H1 (cell line): ENCODE measurements around the gene RTCA. TPM values are rescaled to one million over a fixed set of nuclear protein-coding genes. Genes with fewer than 3 reads are reported as not detected.

Experiments used
- BACH1 ChIP-seq: IDR thresholded peaks from 2 replicates; pipeline ENCODE4 v1.6.1; 2012; ENCODE audit warnings: low read length, improper control_type of control experiment
- BCL11A ChIP-seq, 2 experiments: IDR thresholded peaks; one replicate each; pipeline ENCODE4 v1.6.1; 2011; ENCODE audit warnings: low read depth in 2 of 2, low read length in 2 of 2, mild to moderate bottlenecking in 2 of 2
- CEBPB ChIP-seq: IDR thresholded peaks from 2 replicates; pipeline ENCODE4 v1.6.1; 2012; ENCODE audit warnings: low read depth, low read length
- CHD1 ChIP-seq: IDR thresholded peaks from 2 replicates; pipeline ENCODE4 v1.6.1; 2012; ENCODE audit warnings: low read depth, low read length, improper control_type of control experiment
- CHD2 ChIP-seq: IDR thresholded peaks from 2 replicates; pipeline ENCODE4 v1.6.1; 2012; ENCODE audit warnings: low read length, improper control_type of control experiment
- CTBP2 ChIP-seq: IDR thresholded peaks from 2 replicates; pipeline ENCODE4 v1.7.0; 2011; ENCODE audit warnings: borderline replicate concordance, mild to moderate bottlenecking, moderate library complexity, mixed read lengths, low read length; ENCODE audit not compliant: insufficient read depth, insufficient read length
- EGR1 ChIP-seq: IDR thresholded peaks from 2 replicates; pipeline ENCODE4 v1.6.1; 2011; ENCODE audit warnings: low read depth, low read length, borderline replicate concordance
- FOSL1 ChIP-seq: IDR thresholded peaks from 2 replicates; pipeline ENCODE4 v1.6.1; 2011; ENCODE audit warnings: mild to moderate bottlenecking, low read depth, low read length, moderate library complexity; ENCODE audit not compliant: insufficient read depth
- GTF2F1 ChIP-seq: IDR thresholded peaks from 2 replicates; pipeline ENCODE4 v1.6.1; 2012; ENCODE audit warnings: low read depth, low read length, improper control_type of control experiment, borderline replicate concordance
- HDAC2 ChIP-seq, 2 experiments: fragments of 300-600 bp in 1 of 2; sonication (generic) in 1 of 2; IDR thresholded peaks; 2 replicates each; pipeline ENCODE4 v1.6.1; 2011 to 2012; ENCODE audit warnings: low read depth in 2 of 2, low read length in 2 of 2, mild to moderate bottlenecking in 2 of 2, moderate library complexity in 2 of 2, borderline replicate concordance in 1 of 2, inconsistent platforms in 1 of 2
- MAFK ChIP-seq: IDR thresholded peaks from 2 replicates; pipeline ENCODE4 v1.6.1; 2012; ENCODE audit warnings: low read depth, mild to moderate bottlenecking, improper control_type of control experiment, low read length
- NRF1 ChIP-seq: IDR thresholded peaks from 2 replicates; pipeline ENCODE4 v1.6.1; 2011; ENCODE audit warnings: mild to moderate bottlenecking, low read depth, low read length, improper control_type of control experiment
- PHF8 ChIP-seq: fragments of 200-600 bp; sonication (generic); conservative IDR thresholded peaks from 2 replicates; pipeline ENCODE4 v1.7.1; 2012; ENCODE audit warnings: low read depth, mild to moderate bottlenecking, inconsistent platforms, low read length, moderate library complexity
- POLR2A ChIP-seq, 2 experiments: IDR thresholded peaks; 1 replicate in 1 of 2; 2 replicates in 1 of 2; pipeline ENCODE4 v1.6.1; 2011; ENCODE audit warnings: low read depth in 2 of 2, low read length in 2 of 2, mild to moderate bottlenecking in 2 of 2; ENCODE audit errors: control extremely low read depth in 1 of 2
- POU5F1 ChIP-seq: IDR thresholded peaks from 2 replicates; pipeline ENCODE4 v1.6.1; 2011; ENCODE audit warnings: low read depth, mild to moderate bottlenecking, low read length, moderate library complexity
- RFX5 ChIP-seq: IDR thresholded peaks from 2 replicates; pipeline ENCODE4 v1.6.1; 2011; ENCODE audit warnings: low read depth, low read length, improper control_type of control experiment, borderline replicate concordance
- RXRA ChIP-seq: IDR thresholded peaks from 2 replicates; pipeline ENCODE4 v1.6.1; 2011; ENCODE audit warnings: low read depth, mild to moderate bottlenecking, low read length, moderate library complexity; ENCODE audit not compliant: insufficient read depth
- SAP30 ChIP-seq: fragments of 300-600 bp; sonication (generic); IDR thresholded peaks from 2 replicates; pipeline ENCODE4 v1.7.1; 2012; ENCODE audit warnings: low read length, moderate library complexity, mild to moderate bottlenecking, inconsistent platforms; ENCODE audit not compliant: insufficient read depth, insufficient replicate concordance
- SP1 ChIP-seq: IDR thresholded peaks from 2 replicates; pipeline ENCODE4 v1.6.1; 2011; ENCODE audit warnings: low read depth, low read length
- SP2 ChIP-seq: IDR thresholded peaks from 2 replicates; pipeline ENCODE4 v1.6.1; 2012; ENCODE audit warnings: mild to moderate bottlenecking, low read length, inconsistent platforms
- SP4 ChIP-seq: IDR thresholded peaks from 2 replicates; pipeline ENCODE4 v1.6.1; 2012; ENCODE audit warnings: low read length, inconsistent platforms
- TAF1 ChIP-seq: IDR thresholded peaks from 2 replicates; pipeline ENCODE4 v1.6.1; 2011; ENCODE audit warnings: mild to moderate bottlenecking, low read depth, low read length
- TAF7 ChIP-seq: optimal IDR thresholded peaks from 2 replicates; pipeline ENCODE3; 2011; ENCODE audit warnings: low read depth, mild to moderate bottlenecking, inconsistent platforms, low read length, moderate library complexity, borderline replicate concordance
- polyA plus RNA-seq, 7 experiments: library from polyadenylated mRNA; depleted of rRNA in 3 of 7; stranded (reverse) in 5 of 7; unstranded in 2 of 7; fragments of >200 nt in 5 of 7; fragments of 200-250 nt in 2 of 7; gene quantifications; 1 replicate in 5 of 7; 2 replicates in 1 of 7; 4 replicates in 1 of 7; pipeline versions ENCODE4 v1.2.1 to v1.2.3, GENCODE V29; 2011 to 2013; ENCODE audit warnings: missing spikeins in 2 of 7, mixed read lengths in 2 of 7
- total RNA-seq: library from RNA; stranded (reverse); fragmentation: NEBNext Ultra II Directional; extraction: Animal tissue kit (Norgen Biotek cat#: 25700); gene quantifications from 2 replicates; pipeline ENCODE4 v1.2.1, GENCODE V29; 2021
- TF ChIP-seq, protein P1 (sequence below): IDR thresholded peaks from 2 replicates; pipeline ENCODE4 v1.6.1; 2011; ENCODE audit warnings: low read length, improper control_type of control experiment

RTCA gene
- total and polyA plus RNA-seq, 2 of the 8 experiments (the other 6 are each of a cell fraction or from before 2014, with no cell fraction given): 13.8 to 31.6 TPM

DNA sequence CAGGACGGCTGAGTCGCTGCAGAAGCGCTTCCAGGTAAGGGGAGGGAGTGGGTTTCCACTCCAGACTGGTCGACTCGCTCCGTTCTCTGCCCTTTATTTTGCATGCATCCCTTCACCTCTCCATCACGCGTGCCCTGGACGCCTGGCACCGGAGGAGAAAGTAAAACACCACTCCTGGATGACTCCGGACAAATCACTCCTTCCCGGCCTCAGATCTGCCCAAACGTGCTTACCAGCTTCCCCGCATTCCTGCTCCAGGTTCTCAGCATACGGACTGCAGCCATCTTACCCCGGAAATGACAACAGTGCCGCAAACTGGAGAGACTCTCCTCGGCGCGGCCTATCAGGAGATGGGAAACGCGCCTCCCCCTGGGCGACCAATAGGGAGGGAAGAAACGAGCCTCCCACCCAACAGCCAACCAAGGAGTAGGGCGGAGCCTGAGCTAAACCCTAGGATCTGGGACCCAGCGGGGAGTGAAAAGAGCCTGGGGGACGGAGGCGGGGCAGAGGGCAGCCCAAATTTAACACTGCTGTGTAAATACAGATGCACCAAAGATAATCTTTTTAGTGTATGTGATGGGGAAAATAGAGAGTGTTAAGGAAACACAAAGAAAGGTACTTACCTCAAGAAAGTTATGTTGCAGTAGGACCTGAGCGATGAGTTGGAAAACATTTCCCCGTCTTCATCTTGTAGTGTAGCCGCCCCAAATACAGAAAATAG, 16.3 kb upstream of the RTCA start, which contains the start of gene DBT (continued):
- TF ChIP-seq BACH1 (peak; percentile 18; the same call in 1 of the 2 replicates), GTF2F1 (peak; percentile 80; the same call in 1 of the 2 replicates), CEBPB (no peak), CTBP2 (no peak), TAF1 (peak; percentile 98), POLR2A (IDR thresholded peaks at IDR 0.05; ENCODE audit: control extremely low read depth in 1 of 2, low read depth in 2 of 2, low read length in 2 of 2) (peak; percentile 97), FOSL1 (no peak), SP1 (peak; percentile 48; the same call in 1 of the 2 replicates), MAFK (no peak), TAF7 (peak; percentile 94), SP2 (no peak), NRF1 (no peak), SAP30 (peak; percentile 46), BCL11A (IDR thresholded peaks at IDR 0.05; ENCODE audit: low read depth in 2 of 2, low read length in 2 of 2) (no peak), POU5F1 (no peak), CHD1 (peak; percentile 57; the same call in 1 of the 2 replicates), EGR1 (no peak), SP4 (peak; percentile 70; the same call in 1 of the 2 replicates), RXRA (no peak), CHD2 (peak; percentile 71), RFX5 (no peak), PHF8 (peak; percentile 95), HDAC2 (IDR thresholded peaks at IDR 0.05; ENCODE audit: borderline replicate concordance in 1 of 2, low read depth in 2 of 2, low read length in 2 of 2) (peak in 1 of 2 experiments; percentile 96; a peak in 1 of 4 replicates)
- TF ChIP-seq, protein P1, sequence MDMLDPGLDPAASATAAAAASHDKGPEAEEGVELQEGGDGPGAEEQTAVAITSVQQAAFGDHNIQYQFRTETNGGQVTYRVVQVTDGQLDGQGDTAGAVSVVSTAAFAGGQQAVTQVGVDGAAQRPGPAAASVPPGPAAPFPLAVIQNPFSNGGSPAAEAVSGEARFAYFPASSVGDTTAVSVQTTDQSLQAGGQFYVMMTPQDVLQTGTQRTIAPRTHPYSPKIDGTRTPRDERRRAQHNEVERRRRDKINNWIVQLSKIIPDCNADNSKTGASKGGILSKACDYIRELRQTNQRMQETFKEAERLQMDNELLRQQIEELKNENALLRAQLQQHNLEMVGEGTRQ: no peak
